Lung (tissue), 12 donors: ENCODE measurements around the gene UGT1A3. TPM values are rescaled to one million over a fixed set of nuclear protein-coding genes. Genes with fewer than 3 reads are reported as not detected.

Experiments
- ATAC-seq: fragments of 200-7000 bp; cut with Tn5 transposase; one replicate; pipeline ENCODE4 v1.9.1; 2020; ENCODE audit warnings: moderate number of reproducible peaks; ENCODE audit not compliant: insufficient read depth, low FRiP score
- DNase-seq, 3 donors: peaks; one replicate each; pipeline ENCODE4 v3.0.0-alpha.2; 2013 to 2017
- H3K27ac ChIP-seq, 2 donors: one replicate each; pipeline ENCODE4 v1.5.1; 2013; ENCODE audit warnings: mild to moderate bottlenecking in 2 of 2, moderate library complexity in 2 of 2, control low read depth in 1 of 2, inconsistent platforms in 1 of 2, low read depth in 1 of 2, low read length in 1 of 2
- H3K27me3 ChIP-seq, 3 donors: one replicate each; pipeline ENCODE4 v1.5.1; 2013; ENCODE audit warnings: low read length in 2 of 3; ENCODE audit not compliant: control insufficient read depth in 3 of 3, insufficient read depth in 3 of 3
- H3K36me3 ChIP-seq, 4 donors: one replicate each; pipeline ENCODE4 v1.5.1; 2013; ENCODE audit warnings: low read length in 4 of 4, mild to moderate bottlenecking in 1 of 4, moderate library complexity in 1 of 4; ENCODE audit not compliant: control insufficient read depth in 4 of 4, insufficient read depth in 4 of 4
- H3K4me1 ChIP-seq, 5 donors: one replicate each; pipeline ENCODE4 v1.5.1; 2013; ENCODE audit warnings: low read length in 5 of 5, mild to moderate bottlenecking in 2 of 5, moderate library complexity in 1 of 5; ENCODE audit not compliant: control insufficient read depth in 5 of 5, insufficient read depth in 5 of 5
- H3K4me3 ChIP-seq: one replicate; pipeline ENCODE4 v1.5.1; 2013; ENCODE audit warnings: mild to moderate bottlenecking, control low read depth, moderate library complexity
- H3K9ac ChIP-seq, 2 donors: one replicate each; pipeline ENCODE4 v1.5.1; 2013; ENCODE audit warnings: low read length in 2 of 2, control low read depth in 1 of 2; ENCODE audit not compliant: insufficient read depth in 1 of 2
- H3K9me3 ChIP-seq, 4 donors: one replicate each; pipeline ENCODE4 v1.5.1; 2013; ENCODE audit warnings: low read length in 3 of 4, mild to moderate bottlenecking in 1 of 4, moderate library complexity in 1 of 4; ENCODE audit not compliant: control insufficient read depth in 4 of 4, insufficient read depth in 3 of 4
- WGBS, 2 donors: extraction: QIAGEN DNeasy Blood & Tissue Kit; methylation state at CpG; one replicate each; pipeline ENCODE4 v1.1.7; 2013; 5-methylcytosine and 5-hydroxymethylcytosine counted together
- polyA plus RNA-seq, 2 donors: library from polyadenylated mRNA; stranded (reverse); fragments of 200-250 nt; gene quantifications; one replicate each; pipeline ENCODE4 v1.2.1, GENCODE V29; 2013
- total RNA-seq, 2 donors: library from RNA; depleted of rRNA in 1 of 2; stranded (reverse); fragments of >200 nt in 1 of 2; gene quantifications; one replicate each; pipeline ENCODE4 v1.2.1, GENCODE V29; 2014 to 2021
- TF ChIP-seq, protein P1 (sequence below): IDR thresholded peaks from 2 replicates; pipeline ENCODE4 v1.5.1; 2012; ENCODE audit warnings: mild to moderate bottlenecking; ENCODE audit errors: control extremely low read depth, extremely low read depth
- donor health status: control.
- donor health status: control.
- donor health status: Bipolar disorder and iron deficiency.
- donor health status: healthy.
- donor health status: DM: yes; HTN: yes; CAD: no.

Gene UGT1A3
- total and polyA plus RNA-seq, 4 donors: not detected

- WGBS, 2 donors: 56 to 76% methylated on average over 8 of the region's 8 CpGs
- TF ChIP-seq, protein P1, sequence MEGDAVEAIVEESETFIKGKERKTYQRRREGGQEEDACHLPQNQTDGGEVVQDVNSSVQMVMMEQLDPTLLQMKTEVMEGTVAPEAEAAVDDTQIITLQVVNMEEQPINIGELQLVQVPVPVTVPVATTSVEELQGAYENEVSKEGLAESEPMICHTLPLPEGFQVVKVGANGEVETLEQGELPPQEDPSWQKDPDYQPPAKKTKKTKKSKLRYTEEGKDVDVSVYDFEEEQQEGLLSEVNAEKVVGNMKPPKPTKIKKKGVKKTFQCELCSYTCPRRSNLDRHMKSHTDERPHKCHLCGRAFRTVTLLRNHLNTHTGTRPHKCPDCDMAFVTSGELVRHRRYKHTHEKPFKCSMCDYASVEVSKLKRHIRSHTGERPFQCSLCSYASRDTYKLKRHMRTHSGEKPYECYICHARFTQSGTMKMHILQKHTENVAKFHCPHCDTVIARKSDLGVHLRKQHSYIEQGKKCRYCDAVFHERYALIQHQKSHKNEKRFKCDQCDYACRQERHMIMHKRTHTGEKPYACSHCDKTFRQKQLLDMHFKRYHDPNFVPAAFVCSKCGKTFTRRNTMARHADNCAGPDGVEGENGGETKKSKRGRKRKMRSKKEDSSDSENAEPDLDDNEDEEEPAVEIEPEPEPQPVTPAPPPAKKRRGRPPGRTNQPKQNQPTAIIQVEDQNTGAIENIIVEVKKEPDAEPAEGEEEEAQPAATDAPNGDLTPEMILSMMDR: no peak
- DNase-seq: no peak
These were observed 75.2 kb downstream of the UGT1A3 start for GRCh38 chr2:233803994-233804393.

GRCh38 chr2:233807215-233807865 is 78.5 kb downstream of the UGT1A3 start:
- H3K27ac ChIP-seq: no peak overlapping the region
- no peaks in the 10 kb centered on the region for H3K36me3 ChIP-seq
- H3K4me3 ChIP-seq: no peak overlapping the region
- DNase-seq (no peak), ATAC-seq (no peak)
- H3K4me1 ChIP-seq: no peaks in the 10 kb centered on the region
- H3K27me3 ChIP-seq: no peaks in the 10 kb centered on the region
- no peak overlapping the region for H3K9ac ChIP-seq
- WGBS, 2 donors: 73 to 77% methylated on average over 12 of the region's 12 CpGs
- peaks cover 0 to 2% (median 0%) of the 10 kb centered on the region in 4 donors for H3K9me3 ChIP-seq
- TF ChIP-seq, protein P1: no peak

More at GRCh38 chr2:233803994-233804393, 75.2 kb downstream of the UGT1A3 start:
- H3K27ac ChIP-seq: no peak overlapping the region
- H3K9me3 ChIP-seq: no peaks in the 10 kb centered on the region
- H3K9ac ChIP-seq: no peak overlapping the region
- H3K27me3 ChIP-seq: no peaks in the 10 kb centered on the region
- H3K36me3 ChIP-seq: no peaks in the 10 kb centered on the region
- ATAC-seq: no peak
- no peaks in the 10 kb centered on the region for H3K4me1 ChIP-seq
- H3K4me3 ChIP-seq: no peak overlapping the region

GRCh38 chr2:233807966-233808935 is 79.4 kb downstream of the UGT1A3 start:
- H3K27me3 ChIP-seq: no peaks in the 10 kb centered on the region
- DNase-seq (no peak), ATAC-seq (no peak)
- no peak overlapping the region for H3K27ac ChIP-seq
- H3K9me3 ChIP-seq: peaks cover 0 to 2% (median 0%) of the 10 kb centered on the region in 4 donors
- TF ChIP-seq, protein P1: no peak
- no peak overlapping the region for H3K9ac ChIP-seq
- H3K4me3 ChIP-seq: no peak overlapping the region
- 80 to 84% methylated on average over 10 of the region's 10 CpGs for WGBS, 2 donors
- H3K4me1 ChIP-seq: no peaks in the 10 kb centered on the region
- no peaks in the 10 kb centered on the region for H3K36me3 ChIP-seq
